DND-41 (cell line): Measurements from ENCODE around the gene TAGLN3.
"Not testable (repeated sequence)": the region's sequence is repeated elsewhere in the genome, so short reads cannot be mapped to it uniquely, and the experiment has no call there.

Experiments
- ATAC-seq: fragments of 200-7000 bp; cut with Tn5 transposase; 3 replicates; pipeline ENCODE4 v1.9.1; 2021; ENCODE audit warnings: low read depth; ENCODE audit not compliant: insufficient read depth
- DNase-seq: peaks from one replicate; pipeline ENCODE4 v3.0.0-alpha.2; 2020
- H2AFZ ChIP-seq: 2 replicates; pipeline ENCODE4 v1.6.0; 2012; ENCODE audit warnings: low read depth, low read length
- H3K27ac ChIP-seq: 2 replicates; pipeline ENCODE4 v1.5.1; 2012; ENCODE audit warnings: low read length, inconsistent platforms
- H3K27me3 ChIP-seq: fragments of 200-600 bp; sonication (generic); 2 replicates; pipeline ENCODE4 v1.6.0; 2012; ENCODE audit warnings: low read length, mild to moderate bottlenecking, inconsistent platforms; ENCODE audit not compliant: insufficient read depth, poor library complexity
- H3K36me3 ChIP-seq: 2 replicates; pipeline ENCODE4 v1.5.1; 2012; ENCODE audit warnings: low read length, inconsistent platforms; ENCODE audit not compliant: insufficient read depth
- H3K4me1 ChIP-seq: 2 replicates; pipeline ENCODE4 v1.5.1; 2012; ENCODE audit warnings: mild to moderate bottlenecking, low read length; ENCODE audit not compliant: insufficient read depth
- H3K4me2 ChIP-seq: 2 replicates; pipeline ENCODE4 v1.6.0; 2012; ENCODE audit warnings: mild to moderate bottlenecking, moderate library complexity, low read length, inconsistent platforms; ENCODE audit not compliant: insufficient read depth
- H3K4me3 ChIP-seq, 2 experiments: fragments of 200-600 bp in 1 of 2; shearing (Covaris generic) in 1 of 2; 2 replicates each; pipeline ENCODE4 v1.5.1; 2012 to 2016; ENCODE audit warnings: inconsistent platforms in 2 of 2, low read length in 2 of 2, mild to moderate bottlenecking in 2 of 2, low read depth in 1 of 2, moderate library complexity in 1 of 2
- H3K79me2 ChIP-seq: 2 replicates; pipeline ENCODE4 v1.6.0; 2012; ENCODE audit warnings: low read length, inconsistent platforms; ENCODE audit not compliant: insufficient read depth
- H3K9ac ChIP-seq: 2 replicates; pipeline ENCODE4 v1.6.0; 2012; ENCODE audit warnings: low read depth, mild to moderate bottlenecking, inconsistent platforms, low read length, moderate library complexity
- H3K9me3 ChIP-seq: 2 replicates; pipeline ENCODE4 v1.5.1; 2012; ENCODE audit warnings: low read length, moderate library complexity, mild to moderate bottlenecking, inconsistent platforms; ENCODE audit not compliant: insufficient read depth, severe bottlenecking
- H4K20me1 ChIP-seq: 2 replicates; pipeline ENCODE4 v1.6.0; 2012; ENCODE audit warnings: low read length; ENCODE audit not compliant: insufficient read depth
- EZH2 ChIP-seq: IDR thresholded peaks from 3 replicates; pipeline ENCODE4 v1.6.1; 2012; ENCODE audit warnings: borderline replicate concordance, low read depth, mild to moderate bottlenecking, moderate library complexity, low read length, inconsistent platforms; ENCODE audit not compliant: severe bottlenecking
- TF ChIP-seq, protein P1 (sequence below): IDR thresholded peaks from 2 replicates; pipeline ENCODE4 v1.5.1; 2012; ENCODE audit warnings: borderline replicate concordance, low read length, moderate library complexity, mild to moderate bottlenecking; ENCODE audit not compliant: poor library complexity, severe bottlenecking; ENCODE audit errors: extremely low read depth

The TAGLN3 gene

DNA sequence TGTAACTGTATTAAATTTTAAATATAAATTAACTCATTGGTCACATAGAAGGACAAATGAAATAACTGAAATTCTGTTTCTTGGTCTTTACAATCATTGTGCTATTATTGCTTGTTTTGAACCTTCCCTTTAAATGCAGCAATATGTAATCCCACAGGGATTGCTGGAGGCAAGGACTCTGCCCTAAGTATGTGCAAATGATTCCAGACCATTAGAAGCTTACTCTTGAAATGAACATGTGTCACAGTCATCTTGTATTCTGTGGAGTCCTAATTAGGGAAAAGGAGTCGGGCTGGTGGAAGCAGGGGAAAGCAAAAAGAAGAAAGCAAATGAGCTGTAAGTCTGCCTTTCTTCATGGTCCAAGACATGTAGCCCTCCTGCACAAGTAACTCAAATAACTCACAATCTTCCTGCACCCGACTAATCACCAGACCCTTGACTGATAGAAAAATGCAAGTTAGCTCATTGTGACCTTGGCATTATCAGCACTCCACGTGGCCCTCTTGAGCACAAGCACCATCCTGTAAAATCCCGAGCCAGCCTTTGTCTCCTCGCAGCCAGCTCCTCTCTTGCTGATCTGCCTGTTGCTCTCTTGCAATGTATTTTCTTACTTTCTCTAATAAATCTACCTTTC, 33.5 kb downstream of the TAGLN3 start:
- Histone ChIP-seq H3K4me3 (no peak overlapping the region), H4K20me1 (no peaks in the 10 kb centered on the region), H3K4me1 (no peaks in the 10 kb centered on the region), H3K27ac (no peak overlapping the region), H2AFZ (no peak overlapping the region), H3K9ac (no peak overlapping the region), H3K27me3 (no peaks in the 10 kb centered on the region), H3K4me2 (no peak overlapping the region), H3K36me3 (no peaks in the 10 kb centered on the region), H3K9me3 (no peaks in the 10 kb centered on the region), H3K79me2 (no peaks in the 10 kb centered on the region)
- no peak for ATAC-seq
- no peak for DNase-seq
- TF ChIP-seq, protein P1, sequence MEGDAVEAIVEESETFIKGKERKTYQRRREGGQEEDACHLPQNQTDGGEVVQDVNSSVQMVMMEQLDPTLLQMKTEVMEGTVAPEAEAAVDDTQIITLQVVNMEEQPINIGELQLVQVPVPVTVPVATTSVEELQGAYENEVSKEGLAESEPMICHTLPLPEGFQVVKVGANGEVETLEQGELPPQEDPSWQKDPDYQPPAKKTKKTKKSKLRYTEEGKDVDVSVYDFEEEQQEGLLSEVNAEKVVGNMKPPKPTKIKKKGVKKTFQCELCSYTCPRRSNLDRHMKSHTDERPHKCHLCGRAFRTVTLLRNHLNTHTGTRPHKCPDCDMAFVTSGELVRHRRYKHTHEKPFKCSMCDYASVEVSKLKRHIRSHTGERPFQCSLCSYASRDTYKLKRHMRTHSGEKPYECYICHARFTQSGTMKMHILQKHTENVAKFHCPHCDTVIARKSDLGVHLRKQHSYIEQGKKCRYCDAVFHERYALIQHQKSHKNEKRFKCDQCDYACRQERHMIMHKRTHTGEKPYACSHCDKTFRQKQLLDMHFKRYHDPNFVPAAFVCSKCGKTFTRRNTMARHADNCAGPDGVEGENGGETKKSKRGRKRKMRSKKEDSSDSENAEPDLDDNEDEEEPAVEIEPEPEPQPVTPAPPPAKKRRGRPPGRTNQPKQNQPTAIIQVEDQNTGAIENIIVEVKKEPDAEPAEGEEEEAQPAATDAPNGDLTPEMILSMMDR = no peak
- TF ChIP-seq EZH2 = no peak

DNA sequence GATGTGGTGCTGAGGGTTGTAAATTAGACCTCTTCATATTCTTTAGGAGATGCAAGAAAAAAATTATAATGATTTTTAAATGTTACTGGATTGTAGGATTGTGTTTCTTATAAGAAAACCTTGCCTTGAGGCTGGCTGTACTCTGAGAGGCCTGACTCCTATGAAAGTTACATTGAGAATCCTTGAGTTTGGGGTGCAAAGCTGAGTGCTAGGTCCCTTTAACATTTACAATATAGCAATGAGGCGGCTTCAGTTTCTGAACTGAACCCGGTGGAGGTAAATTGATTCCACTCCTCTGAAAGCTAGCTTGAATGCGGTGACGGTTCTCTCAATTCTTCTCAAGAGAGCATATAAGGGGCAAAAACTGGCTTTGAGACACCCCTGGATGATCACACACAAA, 35.7 kb downstream of the TAGLN3 start, which contains the start of gene TMPRSS7:
Gene TMPRSS7, plus strand, starts transcription at position 301 of the 400 bp plus-strand sequence. CDS start 110 bp downstream, outside the sequence.
- ATAC-seq (no peak), DNase-seq (no peak)
- Histone ChIP-seq H3K9me3 (no peaks in the 10 kb centered on the region), H3K27me3 (no peaks in the 10 kb centered on the region), H3K4me2 (no peak within 1 kb of the TSS), H3K4me1 (no peaks in the 10 kb centered on the region), H3K9ac (no peak within 1 kb of the TSS), H3K27ac (no peak within 1 kb of the TSS), H2AFZ (no peak within 1 kb of the TSS), H3K36me3 (no peaks in the 10 kb centered on the region), H4K20me1 (no peaks in the 10 kb centered on the region), H3K79me2 (no peaks in the 10 kb centered on the region), H3K4me3 (no peak within 1 kb of the TSS)
- TF ChIP-seq EZH2 = no peak
- TF ChIP-seq, protein P1 = no peak

DNA sequence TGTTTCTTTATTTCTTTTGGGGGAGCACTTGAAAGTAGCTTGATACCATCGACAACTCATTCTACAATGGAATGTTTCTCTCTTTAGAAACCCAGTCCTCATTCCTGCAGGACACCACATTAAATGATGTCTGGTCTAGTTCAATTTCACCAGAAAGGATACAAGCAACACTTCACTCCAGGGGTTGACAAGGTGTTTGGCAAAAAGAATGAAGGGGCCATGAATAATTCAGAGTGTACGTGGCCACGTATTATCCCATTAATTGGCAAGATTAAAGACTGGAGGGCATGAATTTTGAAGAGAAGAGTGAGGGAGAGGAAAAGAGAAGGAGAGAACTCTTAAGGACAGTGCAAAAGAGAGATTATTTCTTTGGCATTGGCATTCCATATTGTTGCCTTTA, 36.5 kb downstream of the TAGLN3 start:
- Histone ChIP-seq H3K4me1 (no peaks in the 10 kb centered on the region), H2AFZ (no peak overlapping the region), H3K9ac (no peak overlapping the region), H4K20me1 (no peaks in the 10 kb centered on the region), H3K4me2 (no peak overlapping the region), H3K27me3 (no peaks in the 10 kb centered on the region), H3K27ac (no peak overlapping the region), H3K4me3 (no peak overlapping the region), H3K9me3 (no peaks in the 10 kb centered on the region), H3K36me3 (no peaks in the 10 kb centered on the region), H3K79me2 (no peaks in the 10 kb centered on the region)
- ATAC-seq (no peak), DNase-seq (no peak)
- no peak for TF ChIP-seq EZH2
- TF ChIP-seq, protein P1 = no peak

DNA sequence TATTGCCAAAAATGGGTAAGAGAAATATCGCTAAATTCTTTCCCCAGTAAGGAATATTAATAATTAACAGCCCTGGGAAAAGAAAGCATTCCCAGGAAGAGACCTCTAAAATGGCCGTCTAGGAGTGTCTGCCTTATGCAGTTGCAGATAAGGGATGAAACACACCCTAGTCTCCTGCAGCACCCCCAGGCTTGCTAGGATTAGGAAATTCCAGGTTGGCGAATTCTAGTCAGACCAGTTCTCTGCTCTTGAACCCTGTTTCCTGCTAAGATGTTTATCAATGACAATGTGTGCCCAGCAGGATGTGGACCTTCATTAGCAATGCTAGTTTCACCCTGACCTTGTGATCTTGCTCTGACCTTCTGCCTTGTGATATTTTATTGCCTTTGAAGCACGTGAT, 38.5 kb downstream of the TAGLN3 start:
- H3K27ac ChIP-seq, H3K4me1 ChIP-seq, H3K36me3 ChIP-seq, H3K4me3 ChIP-seq, H2AFZ ChIP-seq, H3K9me3 ChIP-seq, DNase-seq, H3K79me2 ChIP-seq, ATAC-seq, H3K4me2 ChIP-seq, H4K20me1 ChIP-seq, H3K27me3 ChIP-seq, H3K9ac ChIP-seq: not testable (repeated sequence)
